H1 (cell line): Measurements from ENCODE around the gene NAV3. TPM values are rescaled to one million over a fixed set of nuclear protein-coding genes. Genes with fewer than 3 reads are reported as not detected.

ENCODE experiments used
- CTCF ChIA-PET: fragments of 300-600 bp; sonication (Branson Sonifier 250); formaldehyde crosslinking; loops from one replicate; lab custom pipeline; 2021; ENCODE audit not compliant: partially characterized antibody; lab: Charles Lee
- POLR2A ChIA-PET: fragments of 300-600 bp; sonication (Branson Sonifier 250); formaldehyde crosslinking; loops from one replicate; lab custom pipeline; 2021; ENCODE audit warnings: inconsistent platforms; ENCODE audit not compliant: partially characterized antibody; lab: Charles Lee
- DNase-seq, 2 experiments: peaks; one replicate each; pipeline versions ENCODE4 v3.0.0 to v3.0.0-alpha.2; 2010 to 2022; ENCODE audit warnings: low spot score in 2 of 2, low read depth in 1 of 2, mixed read lengths in 1 of 2
- FAIRE-seq: peaks from 2 replicates; lab custom pipeline; 2011; peaks lifted over from hg19 to GRCh38; lab: Jason Lieb, UNC
- H2AFZ ChIP-seq: 2 replicates; pipeline ENCODE4 v1.8.1; 2012; ENCODE audit warnings: low read length, inconsistent platforms
- H2AK5ac ChIP-seq: 2 replicates; pipeline ENCODE4 v1.6.1; 2013; ENCODE audit warnings: low read depth, low read length
- H2BK120ac ChIP-seq: replicated peaks from 2 replicates; pipeline ENCODE3; 2013; ENCODE audit warnings: low read depth, low read length, inconsistent platforms
- H2BK12ac ChIP-seq: 2 replicates; pipeline ENCODE4 v1.6.1; 2013; ENCODE audit warnings: low read depth, low read length
- H2BK15ac ChIP-seq: 2 replicates; pipeline ENCODE4 v1.6.1; 2013; ENCODE audit warnings: low read length
- H2BK20ac ChIP-seq: 2 replicates; pipeline ENCODE4 v1.6.1; 2013; ENCODE audit warnings: low read length
- H2BK5ac ChIP-seq: 2 replicates; pipeline ENCODE4 v1.6.1; 2013; ENCODE audit warnings: low read depth, low read length
- H3K14ac ChIP-seq: 2 replicates; pipeline ENCODE4 v1.6.1; 2013; ENCODE audit warnings: inconsistent platforms; ENCODE audit not compliant: insufficient read length
- H3K18ac ChIP-seq: 2 replicates; pipeline ENCODE4 v1.6.1; 2013; ENCODE audit warnings: low read length; ENCODE audit errors: extremely low read depth
- H3K23ac ChIP-seq: 2 replicates; pipeline ENCODE4 v1.6.1; 2013; ENCODE audit warnings: inconsistent platforms; ENCODE audit not compliant: insufficient read length
- H3K23me2 ChIP-seq: 2 replicates; pipeline ENCODE4 v1.6.1; 2013; ENCODE audit warnings: low read depth, low read length
- H3K27ac ChIP-seq: 2 replicates; pipeline ENCODE4 v1.6.1; 2011; ENCODE audit warnings: low read depth, low read length, inconsistent platforms
- H3K27me3 ChIP-seq, 4 experiments: replicated peaks in 1 of 4; 1 replicate in 1 of 4; 2 replicates in 3 of 4; pipeline versions ENCODE4 v1.6.1 to v1.8.1; 2011 to 2013; ENCODE audit warnings: low read length in 3 of 4, mild to moderate bottlenecking in 3 of 4, inconsistent platforms in 2 of 4, mixed read lengths in 2 of 4, moderate library complexity in 1 of 4; ENCODE audit not compliant: control insufficient read depth in 3 of 4, insufficient read depth in 3 of 4; ENCODE audit errors: extremely low read depth in 1 of 4
- H3K36me3 ChIP-seq, 4 experiments: 2 replicates each; pipeline versions ENCODE4 v1.6.1 to v1.8.1; 2011 to 2013; ENCODE audit warnings: mild to moderate bottlenecking in 4 of 4, low read length in 3 of 4, moderate library complexity in 2 of 4, control low read depth in 1 of 4, inconsistent platforms in 1 of 4; ENCODE audit not compliant: insufficient read depth in 4 of 4, control insufficient read depth in 2 of 4
- H3K4ac ChIP-seq: replicated peaks from 2 replicates; pipeline ENCODE3; 2013; ENCODE audit warnings: low read length, low read depth, mixed read lengths, inconsistent platforms; ENCODE audit not compliant: insufficient read length
- H3K4me1 ChIP-seq, 4 experiments: replicated peaks in 1 of 4; 1 replicate in 1 of 4; 2 replicates in 3 of 4; pipeline versions ENCODE4 v1.6.1 to v1.8.1; 2011 to 2013; ENCODE audit warnings: low read length in 3 of 4, inconsistent platforms in 2 of 4, mixed read lengths in 1 of 4; ENCODE audit not compliant: insufficient read depth in 4 of 4, control insufficient read depth in 3 of 4
- H3K4me2 ChIP-seq, 2 experiments: 2 replicates each; pipeline versions ENCODE4 v1.6.1 to v1.8.1; 2011 to 2013; ENCODE audit warnings: low read depth in 2 of 2, low read length in 2 of 2, control low read depth in 1 of 2, inconsistent platforms in 1 of 2, mild to moderate bottlenecking in 1 of 2; ENCODE audit not compliant: insufficient read depth in 1 of 2
- H3K4me3 ChIP-seq, 4 experiments: fragments of 200-600, 300-600 bp in 1 of 4; sonication (generic), shearing (Covaris generic), sonication (Bioruptor Twin) in 1 of 4; 2 replicates each; pipeline versions ENCODE4 v1.5.1 to v1.8.1; 2011 to 2016; ENCODE audit warnings: low read length in 4 of 4, low read depth in 3 of 4, control low read depth in 2 of 4, inconsistent platforms in 2 of 4, mild to moderate bottlenecking in 2 of 4, mixed read lengths in 1 of 4, moderate library complexity in 1 of 4; ENCODE audit not compliant: insufficient read depth in 2 of 4; ENCODE audit errors: extremely low read depth in 1 of 4
- H3K56ac ChIP-seq: replicated peaks from 2 replicates; pipeline ENCODE3; 2013; ENCODE audit warnings: low read depth, mild to moderate bottlenecking, mixed read lengths, low read length, inconsistent platforms; ENCODE audit not compliant: insufficient read length
- H3K79me1 ChIP-seq: 2 replicates; pipeline ENCODE4 v1.6.1; 2013; ENCODE audit warnings: low read depth, low read length, control low read depth
- H3K79me2 ChIP-seq, 2 experiments: 2 replicates each; pipeline versions ENCODE4 v1.6.1 to v1.8.1; 2012 to 2013; ENCODE audit warnings: low read length in 2 of 2, mild to moderate bottlenecking in 2 of 2, inconsistent platforms in 1 of 2; ENCODE audit not compliant: insufficient read depth in 2 of 2, control insufficient read depth in 1 of 2
- H3K9ac ChIP-seq, 4 experiments: replicated peaks in 1 of 4; 1 replicate in 1 of 4; 2 replicates in 3 of 4; pipeline versions ENCODE4 v1.6.1 to v1.8.1; 2011 to 2013; ENCODE audit warnings: low read depth in 3 of 4, low read length in 3 of 4, control low read depth in 2 of 4, mild to moderate bottlenecking in 2 of 4, moderate library complexity in 2 of 4, inconsistent platforms in 1 of 4; ENCODE audit errors: extremely low read depth in 1 of 4
- H3K9me3 ChIP-seq, 2 experiments: 2 replicates each; pipeline versions ENCODE4 v1.6.1 to v1.8.1; 2012 to 2013; ENCODE audit warnings: mild to moderate bottlenecking in 2 of 2, moderate library complexity in 2 of 2, control low read depth in 1 of 2, inconsistent platforms in 1 of 2, low read depth in 1 of 2, low read length in 1 of 2, mixed read lengths in 1 of 2; ENCODE audit not compliant: insufficient read depth in 2 of 2
- H4K20me1 ChIP-seq, 2 experiments: replicated peaks in 1 of 2; 2 replicates each; pipeline versions ENCODE3 to v1.8.1; 2011 to 2013; ENCODE audit warnings: inconsistent platforms in 2 of 2, low read length in 2 of 2, mild to moderate bottlenecking in 1 of 2; ENCODE audit not compliant: insufficient read depth in 2 of 2, control insufficient read depth in 1 of 2
- H4K5ac ChIP-seq: 2 replicates; pipeline ENCODE4 v1.6.1; 2013; ENCODE audit warnings: low read length, low read depth, mixed read lengths, inconsistent platforms; ENCODE audit not compliant: insufficient read length
- H4K8ac ChIP-seq: 2 replicates; pipeline ENCODE4 v1.8.0; 2013; ENCODE audit warnings: mild to moderate bottlenecking, moderate library complexity, low read length, inconsistent platforms; ENCODE audit not compliant: insufficient read depth; ENCODE audit errors: extremely low read depth
- H4K91ac ChIP-seq: replicated peaks from 2 replicates; pipeline ENCODE3; 2013; ENCODE audit warnings: low read length, mixed read lengths, inconsistent platforms; ENCODE audit not compliant: insufficient read length
- POLR2A ChIP-seq, 2 experiments: IDR thresholded peaks; 1 replicate in 1 of 2; 2 replicates in 1 of 2; pipeline ENCODE4 v1.6.1; 2011; ENCODE audit warnings: low read depth in 2 of 2, low read length in 2 of 2, mild to moderate bottlenecking in 2 of 2; ENCODE audit errors: control extremely low read depth in 1 of 2
- SP1 ChIP-seq: IDR thresholded peaks from 2 replicates; pipeline ENCODE4 v1.6.1; 2011; ENCODE audit warnings: low read depth, low read length
- TCF12 ChIP-seq: IDR thresholded peaks from 2 replicates; pipeline ENCODE4 v1.6.1; 2011; ENCODE audit warnings: low read depth, mild to moderate bottlenecking, low read length
- WGBS, 2 experiments: shearing (Covaris generic) in 1 of 2; methylation state at CpG; one replicate each; pipeline versions ENCODE4 v1.1.6 to v1.1.7; 2013 to 2015; ENCODE audit warnings: low lambda C conversion rate in 2 of 2, mixed read lengths in 2 of 2, inconsistent platforms in 1 of 2, low coverage in 1 of 2, missing lambda C conversion rate in 1 of 2; ENCODE audit not compliant: insufficient replicate concordance in 2 of 2, insufficient coverage in 1 of 2, insufficient read length in 1 of 2; ENCODE audit errors: extremely low coverage in 1 of 2, missing lambda C conversion rate in 1 of 2; 5-methylcytosine and 5-hydroxymethylcytosine counted together
- polyA plus RNA-seq, 7 experiments: library from polyadenylated mRNA; depleted of rRNA in 3 of 7; stranded (reverse) in 5 of 7; unstranded in 2 of 7; fragments of >200 nt in 5 of 7; fragments of 200-250 nt in 2 of 7; gene quantifications; 1 replicate in 5 of 7; 2 replicates in 1 of 7; 4 replicates in 1 of 7; pipeline versions ENCODE4 v1.2.1 to v1.2.3, GENCODE V29; 2011 to 2013; ENCODE audit warnings: missing spikeins in 2 of 7, mixed read lengths in 2 of 7
- total RNA-seq: library from RNA; stranded (reverse); fragmentation: NEBNext Ultra II Directional; extraction: Animal tissue kit (Norgen Biotek cat#: 25700); gene quantifications from 2 replicates; pipeline ENCODE4 v1.2.1, GENCODE V29; 2021

The NAV3 gene
- total and polyA plus RNA-seq, 2 of the 8 experiments (the other 6 are each of a cell fraction or from before 2014, with no cell fraction given) = 0.47 to 5.0 TPM

DNA sequence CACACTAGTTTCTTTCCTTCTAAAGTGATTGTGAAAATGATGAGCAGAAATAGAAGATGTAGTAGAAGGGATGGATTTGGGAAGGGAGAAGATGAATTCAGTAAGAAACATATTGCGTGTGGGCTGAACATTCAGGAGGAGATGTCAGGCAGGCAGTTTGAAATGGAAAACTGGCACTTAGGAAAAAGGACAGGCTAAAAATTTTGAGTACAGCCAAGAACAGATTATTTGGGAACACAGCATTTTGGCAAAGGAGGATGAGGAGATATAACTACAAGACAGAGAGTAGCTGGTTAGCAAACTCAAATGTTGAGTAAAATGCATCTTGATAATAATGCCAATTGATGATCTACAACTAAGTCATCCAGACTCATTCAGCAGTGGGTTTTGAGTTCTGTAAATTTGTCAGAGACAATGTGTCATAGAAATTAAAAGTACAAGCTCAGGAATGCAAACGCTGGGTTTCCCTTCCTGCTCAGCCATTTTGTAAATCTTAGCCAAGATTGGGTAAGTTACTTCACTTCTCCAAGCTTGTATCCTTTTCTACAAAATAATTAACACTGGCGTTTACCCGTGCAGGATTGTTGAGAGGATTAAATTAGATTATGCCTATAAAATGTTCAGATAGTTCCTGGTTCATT, 255.0 kb downstream of the NAV3 start:
- Histone ChIP-seq H3K4me2 (no peak overlapping the region), H4K91ac (no peak overlapping the region), H3K23ac (no peak overlapping the region), H3K14ac (no peak overlapping the region), H4K20me1 (no peaks in the 10 kb centered on the region), H2BK120ac (no peak overlapping the region), H3K23me2 (no peaks in the 10 kb centered on the region), H3K4ac (no peak overlapping the region), H4K5ac (no peak overlapping the region), H2AFZ (0 out of 2 replicates have a peak overlapping the region, but pooled peaks have one; percentile 65), H3K36me3 (no peaks in the 10 kb centered on the region), H3K9ac (no peak overlapping the region), H3K9me3 (no peaks in the 10 kb centered on the region), H2BK5ac (no peak overlapping the region), H3K27me3 (no peaks in the 10 kb centered on the region), H3K79me1 (no peaks in the 10 kb centered on the region), H3K4me1 (no peaks in the 10 kb centered on the region), H2AK5ac (no peak overlapping the region), H3K18ac (no peak overlapping the region), H2BK15ac (no peak overlapping the region), H3K79me2 (no peaks in the 10 kb centered on the region), H2BK20ac (no peak overlapping the region), H3K56ac (no peak overlapping the region), H2BK12ac (no peak overlapping the region), H3K4me3 (no peak overlapping the region), H3K27ac (no peak overlapping the region), H4K8ac (no peak overlapping the region)
- POLR2A ChIA-PET = no interaction called here
- TF ChIP-seq TCF12 = no peak
- no peak for TF ChIP-seq SP1
- TF ChIP-seq POLR2A (IDR thresholded peaks at IDR 0.05; ENCODE audit: control extremely low read depth in 1 of 2, low read depth in 2 of 2, low read length in 2 of 2) = no peak
- FAIRE-seq (no peak), DNase-seq (no peak)
- WGBS, 2 experiments = 84% methylated on average over 4 of the region's 4 CpGs; no CpG with 5 or more reads in 1 of the 2 experiments
- CTCF ChIA-PET = interaction anchor here (1.2 kb wide), 1 partner anchor 24 kb away, joined by 3 read pairs; no protein-coding TSS in a partner anchor
